T-helper 1 cell treated with Interleukin-12 subunit alpha and Interleukin-12 subunit beta and Interleukin-4 antibody, amounts not matched to agents 30 μg/mL and 1 μg/mL, for 36 hours (primary cell): ENCODE data around the gene TMEM91.
"Not testable (repeated sequence)": the region's sequence is repeated elsewhere in the genome, so short reads cannot be mapped to it uniquely, and the experiment has no call there.

Experiments used
- H3K27ac Mint-ChIP-seq: one replicate; pipeline ENCODE4 v1.8.0; 2021; ENCODE audit warnings: mild to moderate bottlenecking, mixed read lengths
- H3K27me3 Mint-ChIP-seq: one replicate; pipeline ENCODE4 v1.8.0; 2021; ENCODE audit warnings: low read depth, mixed read lengths
- H3K36me3 Mint-ChIP-seq: one replicate; pipeline ENCODE4 v1.8.0; 2021; ENCODE audit warnings: low read depth, mixed read lengths
- H3K4me1 Mint-ChIP-seq: one replicate; pipeline ENCODE4 v1.8.0; 2021; ENCODE audit warnings: low read depth, mixed read lengths
- H3K4me3 Mint-ChIP-seq: one replicate; pipeline ENCODE4 v1.8.0; 2021; ENCODE audit warnings: mild to moderate bottlenecking, moderate library complexity, mixed read lengths
- H3K9me3 Mint-ChIP-seq: one replicate; pipeline ENCODE4 v1.8.0; 2021; ENCODE audit warnings: mixed read lengths

Gene TMEM91

GRCh38 chr19:41344162-41344561, 32.2 kb upstream of the TMEM91 start:
- Mint-ChIP-seq H3K27ac (no peak overlapping the region), H3K4me1 (peaks cover 30% of the 10 kb centered on the region), H3K9me3 (peaks cover 4% of the 10 kb centered on the region), H3K36me3 (peaks cover 48% of the 10 kb centered on the region), H3K4me3 (no peak overlapping the region), H3K27me3 (no peaks in the 10 kb centered on the region)

DNA sequence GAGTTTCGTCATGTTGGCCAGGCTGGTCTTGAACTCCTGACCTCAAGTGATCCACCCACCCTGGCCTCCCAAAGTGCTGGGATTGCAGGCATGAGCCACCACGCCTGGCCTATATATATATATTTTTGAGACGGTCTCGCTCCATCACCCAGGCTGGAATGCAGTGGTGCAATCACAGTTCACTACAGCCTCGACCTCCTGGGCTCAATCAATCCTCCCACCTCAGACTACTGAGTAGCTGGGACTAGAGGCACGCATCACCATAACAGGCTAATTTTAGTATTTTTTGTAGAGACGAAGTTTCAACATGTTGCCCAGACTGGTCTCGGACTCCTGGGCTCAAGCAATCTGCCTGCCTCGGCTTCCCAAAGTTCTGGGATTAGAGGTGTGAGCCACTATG, 29.4 kb upstream of the TMEM91 start:
- not testable (repeated sequence) for H3K4me3 Mint-ChIP-seq, H3K9me3 Mint-ChIP-seq, H3K27me3 Mint-ChIP-seq, H3K27ac Mint-ChIP-seq
- Mint-ChIP-seq H3K4me1 (peaks cover 36% of the 10 kb centered on the region), H3K36me3 (peaks cover 45% of the 10 kb centered on the region)

GRCh38 chr19:41350735-41351338, 25.5 kb upstream of the TMEM91 start:
- H3K4me1 Mint-ChIP-seq = peaks cover 38% of the 10 kb centered on the region
- H3K4me3 Mint-ChIP-seq = peak overlapping the region; percentile 96

DNA sequence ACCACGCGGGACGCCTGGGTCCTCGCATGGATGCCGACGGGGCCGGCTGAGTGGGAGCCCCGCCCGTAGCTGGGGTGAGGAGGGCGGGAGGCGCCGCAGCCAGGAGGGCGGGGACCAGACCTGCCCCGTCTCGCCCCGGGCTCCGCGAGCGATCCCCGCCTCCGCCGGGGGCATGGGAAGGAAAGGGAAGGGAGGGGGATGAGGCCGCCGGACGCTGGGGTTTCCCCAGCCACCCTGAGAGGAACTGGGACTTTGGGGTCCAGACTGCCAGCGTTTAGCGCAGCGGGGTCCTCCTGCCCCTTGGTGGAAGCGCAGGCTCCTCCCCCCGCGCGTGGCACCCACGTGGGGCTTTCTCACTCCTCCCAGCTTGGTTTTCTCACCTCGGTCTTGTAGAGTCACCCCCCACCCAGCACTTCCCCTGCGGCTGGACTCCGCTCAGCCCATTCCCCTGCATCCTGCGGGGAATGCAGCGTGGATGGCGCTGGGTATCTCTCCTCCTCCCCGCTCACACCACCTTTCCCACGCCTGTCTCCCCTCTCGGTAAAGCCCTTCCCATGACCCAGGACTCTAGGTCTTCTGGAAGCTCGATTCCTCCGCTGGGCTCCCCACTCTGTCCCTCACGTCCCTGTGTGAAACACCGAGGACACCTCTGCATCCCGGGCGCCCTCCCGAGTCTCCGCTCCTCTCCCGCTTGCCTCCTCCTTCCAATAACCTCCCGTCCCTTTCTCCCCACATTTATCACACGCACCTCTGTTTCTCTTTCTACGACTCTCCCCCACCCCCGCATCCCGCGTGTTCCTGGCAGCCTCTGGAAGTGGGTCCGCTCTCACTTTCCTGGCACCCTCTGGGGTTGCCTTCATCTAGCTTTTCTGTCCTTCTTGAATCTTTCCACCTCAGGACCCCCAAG, 24.7 kb upstream of the TMEM91 start:
- Mint-ChIP-seq H3K4me3 (peak overlapping the region; percentile 96), H3K36me3 (peaks cover 29% of the 10 kb centered on the region), H3K4me1 (peaks cover 41% of the 10 kb centered on the region), H3K27me3 (no peaks in the 10 kb centered on the region), H3K9me3 (peaks cover 4% of the 10 kb centered on the region), H3K27ac (peak overlapping the region; percentile 96)

More at GRCh38 chr19:41350735-41351338, 25.5 kb upstream of the TMEM91 start:
- Mint-ChIP-seq H3K27ac (peak overlapping the region; percentile 85), H3K9me3 (peaks cover 4% of the 10 kb centered on the region), H3K27me3 (no peaks in the 10 kb centered on the region), H3K36me3 (peaks cover 34% of the 10 kb centered on the region)

DNA sequence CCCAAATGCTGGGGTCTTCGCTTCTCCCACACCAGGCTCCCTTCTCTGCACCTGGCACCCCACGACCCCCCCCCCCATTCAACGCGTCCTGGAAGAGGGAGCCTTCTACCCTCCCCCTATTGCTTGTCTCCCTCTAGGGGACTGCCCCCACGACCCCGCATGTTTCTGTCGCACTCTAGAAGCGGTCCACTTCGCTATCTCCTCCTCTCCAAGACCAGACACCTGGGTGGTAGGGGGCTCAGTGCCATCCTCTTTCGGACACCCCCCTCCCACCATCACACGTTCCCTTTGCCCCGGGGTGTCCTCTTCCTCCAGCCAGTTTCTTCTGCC, 24.1 kb upstream of the TMEM91 start:
- peaks cover 29% of the 10 kb centered on the region for H3K36me3 Mint-ChIP-seq
- peak overlapping the region; percentile 96 for H3K4me3 Mint-ChIP-seq
- H3K27ac Mint-ChIP-seq = peak overlapping the region; percentile 96
- peaks cover 47% of the 10 kb centered on the region for H3K4me1 Mint-ChIP-seq
- peaks cover 4% of the 10 kb centered on the region for H3K9me3 Mint-ChIP-seq
- no peaks in the 10 kb centered on the region for H3K27me3 Mint-ChIP-seq

DNA sequence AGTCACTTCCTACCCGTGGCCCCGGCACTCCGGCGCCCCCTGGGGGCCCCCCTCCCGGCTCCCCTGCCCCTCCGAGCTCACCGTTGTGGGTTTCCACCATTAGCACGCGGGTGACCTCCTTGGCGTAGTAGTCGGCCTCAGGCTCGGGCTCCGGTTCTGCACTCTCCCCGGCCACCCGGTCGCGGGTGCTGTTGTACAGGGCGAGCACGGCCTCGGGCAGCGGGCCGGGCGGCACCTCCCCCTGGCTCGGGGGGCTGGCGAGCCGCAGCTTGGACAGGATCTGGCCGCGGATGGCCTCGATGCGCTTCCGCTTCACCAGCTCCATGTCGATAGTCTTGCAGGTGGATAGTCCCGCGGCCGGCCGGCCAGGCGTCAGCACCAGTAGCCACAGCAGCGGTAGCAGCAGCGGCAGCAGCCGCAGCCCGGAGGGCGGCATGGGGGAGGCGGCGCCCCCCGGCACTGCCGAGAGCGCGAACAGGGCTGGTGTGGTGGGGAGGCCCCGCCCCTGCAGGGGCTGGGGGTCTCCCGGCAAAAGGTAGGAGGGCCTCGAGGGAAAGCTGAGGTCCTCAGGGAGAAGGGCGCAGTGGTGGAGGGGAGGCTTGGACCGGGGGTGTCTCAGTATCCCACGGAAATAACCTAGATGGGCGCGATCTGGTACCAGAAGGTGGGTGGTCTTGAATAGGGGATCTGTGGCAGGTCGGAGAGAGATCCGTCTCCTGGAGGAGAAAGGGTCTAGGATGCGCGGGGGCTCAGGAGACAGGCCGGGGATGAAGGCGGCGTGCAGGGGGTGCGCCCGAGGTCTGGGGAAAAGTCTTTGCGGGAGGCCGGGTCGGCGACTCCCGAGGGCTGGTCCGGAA, 23.5 kb upstream of the TMEM91 start:
- Mint-ChIP-seq H3K27me3 (no peaks in the 10 kb centered on the region), H3K4me1 (peaks cover 50% of the 10 kb centered on the region), H3K36me3 (peaks cover 30% of the 10 kb centered on the region), H3K27ac (peak overlapping the region; percentile 96), H3K4me3 (peak overlapping the region; percentile 96), H3K9me3 (peaks cover 4% of the 10 kb centered on the region)

GRCh38 chr19:41353466-41354342, 22.6 kb upstream of the TMEM91 start, which contains the start of gene TGFB1:
Gene TGFB1, minus strand, starts transcription at chr19:41353922. Its CDS starts 878 bp downstream, at chr19:41353044.
- no peaks in the 10 kb centered on the region for H3K27me3 Mint-ChIP-seq
- H3K9me3 Mint-ChIP-seq = peaks cover 3% of the 10 kb centered on the region
- H3K27ac Mint-ChIP-seq = peak within 1 kb of the TSS; percentile 95
- H3K4me3 Mint-ChIP-seq = peak within 1 kb of the TSS; percentile 96
- H3K36me3 Mint-ChIP-seq = peaks cover 25% of the 10 kb centered on the region
- peaks cover 55% of the 10 kb centered on the region for H3K4me1 Mint-ChIP-seq

DNA sequence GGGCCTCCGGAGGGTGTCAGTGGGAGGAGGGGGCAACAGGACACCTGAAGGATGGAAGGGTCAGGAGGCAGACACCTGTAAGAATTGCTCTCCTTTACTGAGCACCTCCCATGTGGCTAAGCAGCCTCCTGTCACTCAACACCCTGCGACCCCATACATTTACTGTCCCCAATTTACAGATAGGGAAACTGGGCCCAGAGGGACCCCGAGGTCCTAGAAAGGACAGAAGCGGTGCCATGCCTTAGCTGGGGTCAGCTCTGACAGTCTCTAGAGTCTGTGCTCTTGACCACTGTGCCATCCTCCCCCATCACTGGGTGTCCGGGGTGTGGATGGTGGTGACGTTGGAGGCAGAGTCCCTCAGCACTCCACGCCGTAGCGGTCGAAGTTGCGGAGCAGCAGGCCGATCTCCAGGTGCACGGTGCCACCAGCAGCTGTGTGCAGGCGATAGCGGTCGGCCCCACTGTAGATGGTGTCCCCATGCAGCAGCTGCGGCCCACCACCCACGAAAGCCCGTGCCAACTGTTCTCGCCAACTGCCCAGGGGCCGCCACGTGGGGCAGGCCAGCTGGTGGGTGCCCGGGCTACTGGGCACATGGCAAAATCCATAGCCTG, 21.9 kb upstream of the TMEM91 start:
- Mint-ChIP-seq H3K36me3 (peaks cover 19% of the 10 kb centered on the region), H3K9me3 (no peaks in the 10 kb centered on the region), H3K4me3 (peak overlapping the region; percentile 86), H3K27me3 (no peaks in the 10 kb centered on the region), H3K27ac (peak overlapping the region; percentile 95), H3K4me1 (peaks cover 48% of the 10 kb centered on the region)

GRCh38 chr19:41355035-41355434, 21.3 kb upstream of the TMEM91 start:
- Mint-ChIP-seq H3K27ac (peak overlapping the region; percentile 82), H3K9me3 (no peaks in the 10 kb centered on the region), H3K27me3 (no peaks in the 10 kb centered on the region), H3K4me3 (peak overlapping the region; percentile 43), H3K36me3 (peaks cover 19% of the 10 kb centered on the region), H3K4me1 (peaks cover 44% of the 10 kb centered on the region)

- H3K27ac Mint-ChIP-seq = peak overlapping the region; percentile 82
- peaks cover 18% of the 10 kb centered on the region for H3K36me3 Mint-ChIP-seq
- H3K4me1 Mint-ChIP-seq = peaks cover 41% of the 10 kb centered on the region
- no peaks in the 10 kb centered on the region for H3K9me3 Mint-ChIP-seq
- peak overlapping the region; percentile 36 for H3K4me3 Mint-ChIP-seq
- H3K27me3 Mint-ChIP-seq = no peaks in the 10 kb centered on the region
These were observed 20.5 kb upstream of the TMEM91 start for GRCh38 chr19:41355802-41356201.

- H3K27me3 Mint-ChIP-seq = no peaks in the 10 kb centered on the region
- H3K4me1 Mint-ChIP-seq = peaks cover 39% of the 10 kb centered on the region
- H3K9me3 Mint-ChIP-seq = no peaks in the 10 kb centered on the region
- peak overlapping the region; percentile 65 for H3K4me3 Mint-ChIP-seq
- peak overlapping the region; percentile 91 for H3K27ac Mint-ChIP-seq
- H3K36me3 Mint-ChIP-seq = peaks cover 9% of the 10 kb centered on the region
These were observed 19.2 kb upstream of the TMEM91 start for GRCh38 chr19:41356984-41357739.

GRCh38 chr19:41357746-41358145, 18.6 kb upstream of the TMEM91 start:
- Mint-ChIP-seq H3K9me3 (no peaks in the 10 kb centered on the region), H3K4me1 (peaks cover 37% of the 10 kb centered on the region), H3K27ac (peak overlapping the region; percentile 91), H3K27me3 (no peaks in the 10 kb centered on the region), H3K4me3 (peak overlapping the region; percentile 65), H3K36me3 (peaks cover 8% of the 10 kb centered on the region)

DNA sequence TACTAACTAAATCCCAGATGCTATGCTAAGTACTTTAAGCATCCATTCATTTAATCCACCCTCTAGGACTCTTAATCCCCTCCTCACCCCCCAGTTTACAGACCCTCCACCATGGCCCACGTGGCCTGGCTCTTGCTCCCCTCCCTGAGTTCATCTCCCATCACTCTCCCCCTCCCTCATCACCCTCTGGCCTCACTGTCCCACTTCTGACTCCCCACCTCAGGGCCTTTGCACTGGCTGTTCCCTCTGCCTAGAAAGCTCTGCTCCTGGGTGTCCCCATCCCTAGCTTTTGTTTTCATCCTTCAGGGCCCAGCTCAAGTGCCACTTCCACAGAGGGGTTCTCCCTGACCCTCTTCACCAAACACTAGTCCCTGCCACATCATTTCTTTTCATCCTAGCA, 16.6 kb upstream of the TMEM91 start:
- H3K4me1 Mint-ChIP-seq = peaks cover 42% of the 10 kb centered on the region
- peaks cover 10% of the 10 kb centered on the region for H3K36me3 Mint-ChIP-seq
- H3K27ac Mint-ChIP-seq = no peak overlapping the region
- H3K4me3 Mint-ChIP-seq = no peak overlapping the region
- H3K9me3 Mint-ChIP-seq = no peaks in the 10 kb centered on the region
- H3K27me3 Mint-ChIP-seq = no peaks in the 10 kb centered on the region
